ENCODE results near the gene IP6K2. TPM values are rescaled to one million over a fixed set of nuclear protein-coding genes. Genes with fewer than 3 reads are reported as not detected.

IP6K2 gene
- total and polyA plus RNA-seq, 2 of the 13 experiments (the other 11 are each of a cell fraction or from before 2014, with no cell fraction given): 85.5 to 112 TPM

DNA sequence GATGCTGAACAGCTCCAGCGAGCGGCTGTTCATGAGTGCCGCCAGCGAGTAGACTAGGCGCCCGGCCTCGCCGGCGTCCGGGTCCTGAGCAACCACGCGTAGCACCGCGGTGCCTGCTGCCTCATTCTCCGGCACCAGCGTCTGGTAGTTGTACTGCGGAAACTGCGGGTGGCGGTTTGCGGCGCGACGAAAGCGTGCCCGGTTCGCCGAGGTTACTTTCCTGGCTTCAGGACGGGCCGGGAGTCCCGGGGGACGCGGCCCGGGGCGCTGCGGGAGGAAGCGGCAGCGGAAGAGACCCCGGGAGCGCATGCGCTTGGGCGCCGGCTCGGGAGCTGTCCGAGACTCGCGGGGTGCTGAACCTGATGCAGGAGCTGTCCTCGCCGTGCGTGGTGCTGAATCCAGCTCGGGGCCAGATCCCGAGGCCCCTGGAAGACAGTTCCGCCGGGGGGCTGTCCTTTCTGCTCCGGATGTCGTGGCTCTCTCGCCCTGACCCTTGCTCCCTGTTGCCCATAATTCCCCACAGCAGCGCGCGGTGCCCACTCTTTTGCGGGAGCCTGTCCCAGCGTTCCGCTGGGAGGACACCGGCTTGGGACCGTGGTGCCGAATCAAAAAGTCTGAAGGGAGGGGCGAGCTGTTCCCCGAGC, 55.4 kb downstream of the IP6K2 start (continued):
- TF ChIP-seq HNRNPL (IDR thresholded peaks at IDR 0.05; ENCODE audit: low read depth, low read length): no peak
- TF ChIP-seq ZNF572 (CRISPR knock-in tag; IDR thresholded peaks at IDR 0.05): peak; percentile 81; the same call in 1 of the 2 replicates
- peak; percentile 100 for TF ChIP-seq ZNF563 (CRISPR knock-in tag; IDR thresholded peaks at IDR 0.05)
- peak; percentile 99 for TF ChIP-seq ZBTB26 (CRISPR knock-in tag; IDR thresholded peaks at IDR 0.05; ENCODE audit: borderline replicate concordance)
- TF ChIP-seq RARG (CRISPR knock-in tag; IDR thresholded peaks at IDR 0.05; ENCODE audit: low read depth): peak; percentile 100
- no peak for TF ChIP-seq ZNF10 (CRISPR knock-in tag; IDR thresholded peaks at IDR 0.05; ENCODE audit: borderline replicate concordance, low read depth)
- TF ChIP-seq ZNF138 (CRISPR knock-in tag; IDR thresholded peaks at IDR 0.05; ENCODE audit: low read depth): peak; percentile 100
- peak; percentile 98 for TF ChIP-seq RFXANK (CRISPR knock-in tag; IDR thresholded peaks at IDR 0.05)
- TF ChIP-seq ZNF839 (CRISPR knock-in tag; IDR thresholded peaks at IDR 0.05; ENCODE audit: borderline replicate concordance): peak; percentile 100
- TF ChIP-seq, protein P1, sequence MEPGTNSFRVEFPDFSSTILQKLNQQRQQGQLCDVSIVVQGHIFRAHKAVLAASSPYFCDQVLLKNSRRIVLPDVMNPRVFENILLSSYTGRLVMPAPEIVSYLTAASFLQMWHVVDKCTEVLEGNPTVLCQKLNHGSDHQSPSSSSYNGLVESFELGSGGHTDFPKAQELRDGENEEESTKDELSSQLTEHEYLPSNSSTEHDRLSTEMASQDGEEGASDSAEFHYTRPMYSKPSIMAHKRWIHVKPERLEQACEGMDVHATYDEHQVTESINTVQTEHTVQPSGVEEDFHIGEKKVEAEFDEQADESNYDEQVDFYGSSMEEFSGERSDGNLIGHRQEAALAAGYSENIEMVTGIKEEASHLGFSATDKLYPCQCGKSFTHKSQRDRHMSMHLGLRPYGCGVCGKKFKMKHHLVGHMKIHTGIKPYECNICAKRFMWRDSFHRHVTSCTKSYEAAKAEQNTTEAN (CRISPR knock-in tag; conservative IDR thresholded peaks at IDR 0.05): peak; percentile 100
- TF ChIP-seq CHCHD3 (CRISPR knock-in tag; IDR thresholded peaks at IDR 0.05): peak; percentile 100
- peak; percentile 100 for TF ChIP-seq TOE1 (CRISPR knock-in tag; IDR thresholded peaks at IDR 0.05)
- peak; percentile 98 for TF ChIP-seq CBFB (CRISPR knock-in tag; IDR thresholded peaks at IDR 0.05)
- TF ChIP-seq ZNF724P (CRISPR knock-in tag; IDR thresholded peaks at IDR 0.05; ENCODE audit: borderline replicate concordance): peak; percentile 100
- TF ChIP-seq MAFK (conservative IDR thresholded peaks at IDR 0.05 in 1 of 2, IDR thresholded peaks at IDR 0.05 in 1 of 2; ENCODE audit: low read length in 2 of 2): no peak
- peak; percentile 90 for TF ChIP-seq ZNF496 (CRISPR knock-in tag; IDR thresholded peaks at IDR 0.05; ENCODE audit: insufficient replicate concordance)
- TF ChIP-seq ZBTB38 (CRISPR knock-in tag; IDR thresholded peaks at IDR 0.05): peak; percentile 100
- TF ChIP-seq ZNF678 (CRISPR knock-in tag; IDR thresholded peaks at IDR 0.05): peak; percentile 100
- peak; percentile 100 for TF ChIP-seq XBP1 (CRISPR knock-in tag; IDR thresholded peaks at IDR 0.05)
- TF ChIP-seq PHB2 (IDR thresholded peaks at IDR 0.05; ENCODE audit: partially characterized antibody): no peak
- TF ChIP-seq ZNF782 (CRISPR knock-in tag; IDR thresholded peaks at IDR 0.05; ENCODE audit: borderline replicate concordance): peak; percentile 100
- TF ChIP-seq SNAPC2 (CRISPR knock-in tag; IDR thresholded peaks at IDR 0.05): peak; percentile 99
- TF ChIP-seq BRCA1 (CRISPR knock-in tag; IDR thresholded peaks at IDR 0.05): peak; percentile 100
- peak; percentile 100 for TF ChIP-seq ZFP36L1 (CRISPR knock-in tag; IDR thresholded peaks at IDR 0.05)
- TF ChIP-seq CBX1 (IDR thresholded peaks at IDR 0.05; ENCODE audit: low read depth): peak; percentile 58
- TF ChIP-seq ELK4 (CRISPR knock-in tag; IDR thresholded peaks at IDR 0.05; ENCODE audit: borderline replicate concordance): peak; percentile 100; the same call in 1 of the 2 replicates
- peak; percentile 100 for TF ChIP-seq ZFYVE20 (CRISPR knock-in tag; IDR thresholded peaks at IDR 0.05; ENCODE audit: borderline replicate concordance, low read depth)
- TF ChIP-seq, protein P2, sequence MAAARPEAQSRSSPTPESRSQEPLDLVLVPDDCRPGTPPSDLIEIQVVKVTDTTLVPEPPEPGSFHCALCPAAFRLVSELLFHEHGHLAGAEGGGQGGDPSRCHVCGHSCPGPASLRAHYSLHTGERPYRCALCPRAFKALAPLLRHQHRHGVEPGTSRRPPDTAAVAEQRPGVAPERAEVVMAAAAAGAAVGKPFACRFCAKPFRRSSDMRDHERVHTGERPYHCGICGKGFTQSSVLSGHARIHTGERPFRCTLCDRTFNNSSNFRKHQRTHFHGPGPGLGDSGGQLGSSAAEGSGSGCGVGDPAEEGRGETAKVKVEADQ (CRISPR knock-in tag; IDR thresholded peaks at IDR 0.05; ENCODE audit: borderline replicate concordance): peak; percentile 100

All from HepG2 (cell line).